ENCODE data around the gene CMTM4. TPM values are rescaled to one million over a fixed set of nuclear protein-coding genes. Genes with fewer than 3 reads are reported as not detected.

The CMTM4 gene
- polyA plus RNA-seq, 1 donor from 2014 or later, result 27.2 TPM

DNA sequence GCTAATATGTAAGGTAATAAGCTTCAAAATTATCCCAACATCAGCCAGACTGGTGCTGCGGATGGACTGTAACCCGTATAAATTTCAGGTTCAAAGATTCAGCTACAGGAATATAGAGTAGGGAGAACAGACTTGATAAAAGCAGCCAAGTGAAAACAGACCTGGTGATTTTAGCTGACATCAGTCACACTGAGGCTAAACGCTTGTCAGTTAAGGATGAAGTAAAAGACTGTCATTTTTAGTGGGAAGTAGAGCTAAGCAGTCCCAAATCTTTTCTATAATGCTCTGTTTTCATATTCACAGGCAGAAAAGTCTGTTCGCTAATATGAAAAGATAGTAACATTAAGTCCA is 35.4 kb downstream of the CMTM4 start:
- H3F3A ChIP-seq (ENCODE audit: insufficient read depth, low read length, poor library complexity, severe bottlenecking), result no peaks in the 10 kb centered on the region
- no peaks in the 10 kb centered on the region for H3K9me3 ChIP-seq (ENCODE audit: low read length)
- no peaks in the 10 kb centered on the region for H3K9me2 ChIP-seq (ENCODE audit: insufficient read depth, low read length)
- no peak overlapping the region for H2AFZ ChIP-seq (ENCODE audit: low read depth, low read length)
- H3K27me3 ChIP-seq (ENCODE audit: insufficient read depth, low read depth, low read length), result no peaks in the 10 kb centered on the region
- peak overlapping the region; percentile 26 for H3K9ac ChIP-seq (ENCODE audit: low read length)
- peak overlapping the region; percentile 40 for H3K4me2 ChIP-seq (ENCODE audit: low read length)
- peak overlapping the region; percentile 1 for H3K27ac ChIP-seq (ENCODE audit: low read length)
- H3K4me3 ChIP-seq (ENCODE audit: low read length), result peak overlapping the region; percentile 48
- no peak for TF ChIP-seq CTCF (IDR thresholded peaks at IDR 0.05; ENCODE audit: poor library complexity, severe bottlenecking)
- TF ChIP-seq EP300 (conservative IDR thresholded peaks at IDR 0.05; ENCODE audit: poor library complexity, severe bottlenecking), result peak; percentile 20
- no peaks in the 10 kb centered on the region for H4K20me1 ChIP-seq (ENCODE audit: insufficient read depth)
- no peaks in the 10 kb centered on the region for H3K79me2 ChIP-seq (replicated peaks; ENCODE audit: insufficient read depth, low read length)
- no peaks in the 10 kb centered on the region for H3K36me3 ChIP-seq (ENCODE audit: insufficient read depth, low read length)

- peak overlapping the region; percentile 1 for H3K27ac ChIP-seq (ENCODE audit: low read length)
- H3K36me3 ChIP-seq (ENCODE audit: insufficient read depth, low read length), result no peaks in the 10 kb centered on the region
- H3K9me2 ChIP-seq (ENCODE audit: insufficient read depth, low read length), result no peaks in the 10 kb centered on the region
- peak overlapping the region; percentile 26 for H3K9ac ChIP-seq (ENCODE audit: low read length)
- no peaks in the 10 kb centered on the region for H3K27me3 ChIP-seq (ENCODE audit: insufficient read depth, low read depth, low read length)
- no peaks in the 10 kb centered on the region for H4K20me1 ChIP-seq (ENCODE audit: insufficient read depth)
- H3K4me2 ChIP-seq (ENCODE audit: low read length), result peak overlapping the region; percentile 40
- no peak for TF ChIP-seq TAF1 (IDR thresholded peaks at IDR 0.05; ENCODE audit: low read depth)
- TF ChIP-seq CTCF (IDR thresholded peaks at IDR 0.05; ENCODE audit: poor library complexity, severe bottlenecking), result peak; percentile 17
- H3K9me3 ChIP-seq (ENCODE audit: low read length), result no peaks in the 10 kb centered on the region
- peak overlapping the region; percentile 48 for H3K4me3 ChIP-seq (ENCODE audit: low read length)
- H3F3A ChIP-seq (ENCODE audit: insufficient read depth, low read length, poor library complexity, severe bottlenecking), result no peaks in the 10 kb centered on the region
- H2AFZ ChIP-seq (ENCODE audit: low read depth, low read length), result no peak overlapping the region
- H3K79me2 ChIP-seq (replicated peaks; ENCODE audit: insufficient read depth, low read length), result no peaks in the 10 kb centered on the region
Observed at GRCh38 chr16:66660422-66661209, 35.9 kb downstream of the CMTM4 start.

DNA sequence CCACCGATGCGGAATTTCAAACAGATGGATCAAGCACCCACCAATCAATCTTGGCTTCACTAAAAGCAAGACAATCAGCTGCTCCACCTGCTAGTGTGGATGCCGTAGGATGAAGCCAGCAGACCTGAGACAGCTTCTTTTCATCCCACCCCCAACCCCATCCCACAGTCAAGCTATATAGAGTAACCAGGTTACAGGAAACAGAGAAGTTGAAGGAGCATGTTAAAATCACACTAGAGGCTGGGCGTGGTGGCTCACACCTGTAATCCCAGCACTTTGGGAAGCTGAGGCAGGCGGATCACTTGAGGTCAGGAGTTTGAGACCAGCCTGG is 37.7 kb downstream of the CMTM4 start:
- Histone ChIP-seq H3K4me2 (ENCODE audit: low read length) (no peak overlapping the region), H4K20me1 (ENCODE audit: insufficient read depth) (no peaks in the 10 kb centered on the region)

More for the DNA sequence above, 37.7 kb downstream of the CMTM4 start:
- Histone ChIP-seq H2AFZ (ENCODE audit: low read depth, low read length) (no peak overlapping the region), H3K4me3 (ENCODE audit: low read length) (no peak overlapping the region), H3K36me3 (ENCODE audit: insufficient read depth, low read length) (no peaks in the 10 kb centered on the region), H3K27me3 (ENCODE audit: insufficient read depth, low read depth, low read length) (no peaks in the 10 kb centered on the region), H3K9ac (ENCODE audit: low read length) (no peak overlapping the region), H3F3A (ENCODE audit: insufficient read depth, low read length, poor library complexity, severe bottlenecking) (no peaks in the 10 kb centered on the region), H3K9me2 (ENCODE audit: insufficient read depth, low read length) (no peaks in the 10 kb centered on the region), H3K9me3 (ENCODE audit: low read length) (no peaks in the 10 kb centered on the region), H3K27ac (ENCODE audit: low read length) (no peak overlapping the region), H3K79me2 (replicated peaks; ENCODE audit: insufficient read depth, low read length) (no peaks in the 10 kb centered on the region)
- no peak for TF ChIP-seq SMC3 (conservative IDR thresholded peaks at IDR 0.05; ENCODE audit: poor library complexity)
- no peak for TF ChIP-seq MXI1 (conservative IDR thresholded peaks at IDR 0.05; ENCODE audit: poor library complexity, severe bottlenecking)
- TF ChIP-seq TAF1 (IDR thresholded peaks at IDR 0.05; ENCODE audit: low read depth), result no peak
- no peak for TF ChIP-seq EZH2 (IDR thresholded peaks at IDR 0.05; ENCODE audit: borderline replicate concordance, insufficient read depth, low read length, poor library complexity, severe bottlenecking)
- no peak for TF ChIP-seq RAD21 (conservative IDR thresholded peaks at IDR 0.05)
- TF ChIP-seq EP300 (conservative IDR thresholded peaks at IDR 0.05; ENCODE audit: poor library complexity, severe bottlenecking), result no peak
